Measurements from ENCODE around the gene FLT1.

GRCh38 chr13:28349907-28350654 is 144.8 kb downstream of the FLT1 start:
- no peak for TF ChIP-seq CTCF (IDR thresholded peaks at IDR 0.05)
- TF ChIP-seq POLR2A (IDR thresholded peaks at IDR 0.05), result no peak

All from heart left ventricle (tissue), 13 donors.